WTC11 (cell line): Measurements from ENCODE around the gene PTEN. TPM values are rescaled to one million over a fixed set of nuclear protein-coding genes. Genes with fewer than 3 reads are reported as not detected.

Source experiments
- ATAC-seq: fragments of 200-7000 bp; cut with Tn5 transposase; 2 replicates; pipeline ENCODE4 v1.10.0; 2021; ENCODE audit warnings: mild to moderate bottlenecking, moderate library complexity
- CTCF ChIA-PET: fragments of 300-600 bp; sonication (Branson Sonifier 250); formaldehyde crosslinking; loops from one replicate; lab custom pipeline; 2021; ENCODE audit warnings: antibody characterized with exemption; lab: Charles Lee
- POLR2A ChIA-PET: fragments of 350-600 bp; sonication (Branson Sonifier 250); formaldehyde crosslinking; loops from one replicate; lab custom pipeline; 2021; ENCODE audit warnings: antibody characterized with exemption; lab: Charles Lee
- DNase-seq: peaks from one replicate; pipeline ENCODE4 v3.0.0; 2021; ENCODE audit warnings: low spot score
- H3K27ac Mint-ChIP-seq: 2 replicates; pipeline ENCODE4 v1.8.0; 2021; ENCODE audit warnings: mixed read lengths
- H3K27me3 Mint-ChIP-seq: 2 replicates; pipeline ENCODE4 v1.8.0; 2021; ENCODE audit warnings: low read depth, mild to moderate bottlenecking, moderate library complexity, mixed read lengths
- H3K36me3 Mint-ChIP-seq: 2 replicates; pipeline ENCODE4 v1.8.0; 2021; ENCODE audit warnings: mixed read lengths
- H3K4me1 Mint-ChIP-seq: 2 replicates; pipeline ENCODE4 v1.8.0; 2022; ENCODE audit warnings: mixed read lengths
- H3K4me3 Mint-ChIP-seq: 2 replicates; pipeline ENCODE4 v1.8.0; 2021; ENCODE audit warnings: mild to moderate bottlenecking, moderate library complexity, mixed read lengths
- H3K9me3 Mint-ChIP-seq: 2 replicates; pipeline ENCODE4 v1.8.0; 2021; ENCODE audit warnings: mixed read lengths
- ATF2 ChIP-seq: sonication (generic); formaldehyde crosslinking; IDR thresholded peaks from 2 replicates; pipeline ENCODE4 v1.8.1; 2022; ENCODE audit warnings: low read depth, missing genetic modification reagents, borderline replicate concordance
- ATF6 ChIP-seq: sonication (generic); formaldehyde crosslinking; IDR thresholded peaks from 2 replicates; pipeline ENCODE4 v1.8.1; 2023; ENCODE audit warnings: mild to moderate bottlenecking, missing genetic modification reagents
- E2F4 ChIP-seq: sonication (generic); formaldehyde crosslinking; IDR thresholded peaks from 2 replicates; pipeline ENCODE4 v1.8.1; 2022; ENCODE audit warnings: low read depth, mild to moderate bottlenecking, moderate library complexity, missing genetic modification reagents, borderline replicate concordance
- ETV6 ChIP-seq: sonication (generic); formaldehyde crosslinking; IDR thresholded peaks from 2 replicates; pipeline ENCODE4 v1.8.1; 2022; ENCODE audit warnings: mild to moderate bottlenecking, missing genetic modification reagents
- FOXJ3 ChIP-seq: sonication (generic); formaldehyde crosslinking; IDR thresholded peaks from 2 replicates; pipeline ENCODE4 v1.9.0; 2021; ENCODE audit warnings: missing genetic modification reagents, mild to moderate bottlenecking, borderline replicate concordance
- IRF1 ChIP-seq: sonication (generic); formaldehyde crosslinking; IDR thresholded peaks from 2 replicates; pipeline ENCODE4 v1.8.0; 2023; ENCODE audit warnings: missing genetic modification reagents
- IRF2 ChIP-seq: sonication (generic); formaldehyde crosslinking; IDR thresholded peaks from 2 replicates; pipeline ENCODE4 v1.8.0; 2022; ENCODE audit warnings: low read depth, missing genetic modification reagents, borderline replicate concordance
- MLX ChIP-seq: sonication (generic); formaldehyde crosslinking; IDR thresholded peaks from 2 replicates; pipeline ENCODE4 v1.8.1; 2023; ENCODE audit warnings: mild to moderate bottlenecking, missing genetic modification reagents, moderate library complexity
- NFATC4 ChIP-seq: fragments of 250-450 bp; sonication (Bioruptor Pico); IDR thresholded peaks from 2 replicates; pipeline ENCODE4 v1.9.0; 2021; ENCODE audit warnings: mild to moderate bottlenecking
- NR2C2 ChIP-seq: sonication (generic); formaldehyde crosslinking; IDR thresholded peaks from 2 replicates; pipeline ENCODE4 v1.8.0; 2022; ENCODE audit warnings: mild to moderate bottlenecking, missing genetic modification reagents
- NR3C1 ChIP-seq: sonication (generic); formaldehyde crosslinking; conservative IDR thresholded peaks from 2 replicates; pipeline ENCODE4 v1.8.1; 2023; ENCODE audit warnings: low read depth, mild to moderate bottlenecking, missing genetic modification reagents
- OVOL2 ChIP-seq: fragments of 250-450 bp; sonication (Bioruptor Pico); IDR thresholded peaks from 2 replicates; pipeline ENCODE4 v1.9.0; 2021; ENCODE audit warnings: mild to moderate bottlenecking, borderline replicate concordance
- PRDM15 ChIP-seq: sonication (generic); formaldehyde crosslinking; IDR thresholded peaks from 2 replicates; pipeline ENCODE4 v1.8.0; 2022; ENCODE audit warnings: missing genetic modification reagents
- RELA ChIP-seq: sonication (generic); formaldehyde crosslinking; IDR thresholded peaks from 2 replicates; pipeline ENCODE4 v1.8.1; 2022; ENCODE audit warnings: missing genetic modification reagents, mild to moderate bottlenecking, borderline replicate concordance
- ZBTB43 ChIP-seq: sonication (generic); formaldehyde crosslinking; IDR thresholded peaks from 2 replicates; pipeline ENCODE4 v1.8.1; 2023; ENCODE audit warnings: mild to moderate bottlenecking, missing genetic modification reagents
- ZNF317 ChIP-seq: sonication (generic); formaldehyde crosslinking; IDR thresholded peaks from 2 replicates; pipeline ENCODE4 v1.8.1; 2023; ENCODE audit warnings: low read depth, mild to moderate bottlenecking, moderate library complexity, missing genetic modification reagents, borderline replicate concordance
- ZNF416 ChIP-seq: fragments of 250-450 bp; sonication (Bioruptor Pico); IDR thresholded peaks from 2 replicates; pipeline ENCODE4 v1.9.0; 2021; ENCODE audit warnings: mild to moderate bottlenecking, inconsistent platforms
- ZNF423 ChIP-seq: fragments of 250-450 bp; sonication (Bioruptor Pico); IDR thresholded peaks from 2 replicates; pipeline ENCODE4 v2.1.2; 2022; ENCODE audit warnings: mild to moderate bottlenecking, moderate library complexity
- ZNF512 ChIP-seq: sonication (generic); formaldehyde crosslinking; IDR thresholded peaks from 2 replicates; pipeline ENCODE4 v1.8.1; 2022; ENCODE audit warnings: missing genetic modification reagents, borderline replicate concordance
- total RNA-seq: library from RNA; stranded (reverse); gene quantifications from 3 replicates; pipeline ENCODE4 v1.2.3, GENCODE V29; 2021

PTEN gene
- total RNA-seq, 1 experiment from 2014 or later: 54.2 TPM

- peaks cover 7% of the 10 kb centered on the region for H3K9me3 Mint-ChIP-seq
- no peak for DNase-seq
- no peaks in the 10 kb centered on the region for H3K36me3 Mint-ChIP-seq
- H3K4me3 Mint-ChIP-seq: no peak overlapping the region
- TF ChIP-seq ATF6 (CRISPR knock-in tag) (no peak), OVOL2 (no peak), ZNF512 (CRISPR knock-in tag) (no peak)
- POLR2A ChIA-PET: no interaction called here
- H3K27ac Mint-ChIP-seq: no peak overlapping the region
- no peak for ATAC-seq
- CTCF ChIA-PET: no interaction called here
- peaks cover 2% of the 10 kb centered on the region; the same call in 1 of the 2 replicates for H3K27me3 Mint-ChIP-seq
- H3K4me1 Mint-ChIP-seq: peaks cover 8% of the 10 kb centered on the region
Observed at GRCh38 chr10:88004451-88004850, 141.0 kb downstream of the PTEN start.

GRCh38 chr10:88006261-88006660, 142.8 kb downstream of the PTEN start:
- Mint-ChIP-seq H3K36me3 (no peaks in the 10 kb centered on the region), H3K27me3 (no peaks in the 10 kb centered on the region), H3K4me1 (peaks cover 8% of the 10 kb centered on the region), H3K4me3 (no peak overlapping the region), H3K9me3 (peaks cover 9% of the 10 kb centered on the region), H3K27ac (no peak overlapping the region)
- ATAC-seq (no peak), DNase-seq (no peak)
- POLR2A ChIA-PET: no interaction called here
- CTCF ChIA-PET: no interaction called here
- no peak for TF ChIP-seq MLX (CRISPR knock-in tag)
- no peak for TF ChIP-seq ZNF317
- TF ChIP-seq NFATC4 (CRISPR knock-in tag): no peak
- TF ChIP-seq ZNF423 (CRISPR knock-in tag): no peak
- TF ChIP-seq IRF1 (CRISPR knock-in tag): no peak
- TF ChIP-seq FOXJ3 (CRISPR knock-in tag): no peak
- no peak for TF ChIP-seq NR2C2 (CRISPR knock-in tag)
- no peak for TF ChIP-seq IRF2 (CRISPR knock-in tag)
- no peak for TF ChIP-seq RELA
- TF ChIP-seq ZNF416 (CRISPR knock-in tag): no peak
- TF ChIP-seq ETV6: no peak
- no peak for TF ChIP-seq E2F4 (CRISPR knock-in tag)
- TF ChIP-seq PRDM15 (CRISPR knock-in tag): no peak
- no peak for TF ChIP-seq NR3C1 (CRISPR knock-in tag)
- no peak for TF ChIP-seq ZBTB43
- TF ChIP-seq ATF2 (CRISPR knock-in tag): no peak
